Pancreas (tissue), 10 donors: ENCODE measurements around the gene CHST11. TPM values are rescaled to one million over a fixed set of nuclear protein-coding genes. Genes with fewer than 3 reads are reported as not detected.

Source experiments
- ATAC-seq, 4 donors: fragments of 200-7000 bp; cut with Tn5 transposase; one replicate each; pipeline versions ENCODE4 v1.8.0 to v1.9.1; 2020; ENCODE audit warnings: mild to moderate bottlenecking in 4 of 4, moderate library complexity in 4 of 4
- DNase-seq, 6 donors: peaks; one replicate each; pipeline ENCODE4 v3.0.0-alpha.2; 2020
- FAIRE-seq: peaks from 2 replicates; lab custom pipeline; 2012; peaks lifted over from hg19 to GRCh38; lab: Jason Lieb, UNC
- H3K27ac ChIP-seq, 4 donors: fragments of 200-600 bp; sonication (generic); 1 replicate in 3 of 4; 2 replicates in 1 of 4; pipeline versions ENCODE4 v1.5.0 to v1.8.0; 2020
- H3K27me3 ChIP-seq, 4 donors: fragments of 200-600 bp; one replicate each; pipeline ENCODE4 v1.8.0; 2021
- H3K36me3 ChIP-seq, 3 donors: fragments of 200-600 bp; sonication (generic) in 1 of 3; one replicate each; pipeline versions ENCODE4 v1.5.0 to v1.8.0; 2020 to 2021
- H3K4me1 ChIP-seq, 3 donors: fragments of 200-600 bp; one replicate each; pipeline ENCODE4 v1.8.0; 2021
- H3K4me3 ChIP-seq, 4 donors: fragments of 200-600 bp; sonication (generic) in 2 of 4; one replicate each; pipeline versions ENCODE4 v1.5.0 to v1.8.0; 2020 to 2021
- H3K9me3 ChIP-seq, 4 donors: fragments of 200-600 bp; one replicate each; pipeline ENCODE4 v1.8.0; 2021
- CTCF ChIP-seq, 4 donors: fragments of 200-600 bp; sonication (generic) in 3 of 4; IDR thresholded peaks; one replicate each; pipeline versions ENCODE4 v1.5.0 to v1.8.0; 2021; ENCODE audit warnings: antibody characterized with exemption in 4 of 4
- WGBS, 2 donors: extraction: QIAGEN DNeasy Blood & Tissue Kit; methylation state at CpG; one replicate each; pipeline ENCODE4 v1.1.7; 2013; 5-methylcytosine and 5-hydroxymethylcytosine counted together
- intact Hi-C, 3 donors: fragments of 100-400 bp; cut with DNase I; formaldehyde crosslinking; loops; one replicate each; pipeline versions ENCODE4 v1.11.1 to v1.14.2; 2022
- polyA plus RNA-seq, 2 donors: library from polyadenylated mRNA; stranded (reverse); fragments of 200-250 nt; gene quantifications; one replicate each; pipeline ENCODE4 v1.2.3, GENCODE V29; 2013
- total RNA-seq, 6 donors: library from RNA; stranded (reverse); fragmentation: NEBNext Ultra II Directional in 4 of 6; extraction: Animal tissue kit (Norgen Biotek cat#: 25700) in 4 of 6; gene quantifications; one replicate each; pipeline versions ENCODE4 v1.2.1 to v1.2.4, GENCODE V29; 2021 to 2023
- donor health status: healthy with polysubstance abuse.
- donor health status: DM: no; HTN: no; CAD: no; lungs with moderate emphysema.
- donor health status: DM: no; HTN: no; CAD: no.
- donor health status: control.
- donor health status: control.
- donor health status: Bipolar disorder and iron deficiency.
- donor health status: DM: yes; HTN: yes; CAD: no.
- donor health status: DM: no; HTN: no; CAD: no.
- donor health status: DM: no; HTN: no; CAD: no.
- donor health status: DM: yes; HTN: yes; CAD: no.

CHST11 gene
- total and polyA plus RNA-seq, 8 donors: 1.1 to 14.8 (median 7.8) TPM

- no peak overlapping the region for H3K4me3 ChIP-seq
- H3K4me1 ChIP-seq: no peaks in the 10 kb centered on the region
- no peak for TF ChIP-seq CTCF (IDR thresholded peaks at IDR 0.05)
- intact Hi-C loops: no loop called here
- FAIRE-seq (no peak), ATAC-seq (no peak), DNase-seq (no peak)
- H3K9me3 ChIP-seq: no peaks in the 10 kb centered on the region
- no peaks in the 10 kb centered on the region for H3K36me3 ChIP-seq
- no peak overlapping the region for H3K27ac ChIP-seq
- H3K27me3 ChIP-seq: no peaks in the 10 kb centered on the region
- WGBS, 2 donors: 93 to 96% methylated on average over 7 of the region's 7 CpGs
Measured at GRCh38 chr12:104704224-104704779, 247.6 kb downstream of the CHST11 start.

- no peak overlapping the region for H3K4me3 ChIP-seq
- intact Hi-C loops: no loop called here
- no peak for DNase-seq
- H3K27me3 ChIP-seq: no peaks in the 10 kb centered on the region
- H3K4me1 ChIP-seq: peaks cover 0 to 4% (median 0%) of the 10 kb centered on the region in 3 donors
- no peak for FAIRE-seq
- no peaks in the 10 kb centered on the region for H3K9me3 ChIP-seq
- no peak for ATAC-seq
- 70 to 72% methylated on average over 5 of the region's 5 CpGs for WGBS, 2 donors
- H3K36me3 ChIP-seq: no peaks in the 10 kb centered on the region
- no peak overlapping the region for H3K27ac ChIP-seq
- no peak for TF ChIP-seq CTCF (IDR thresholded peaks at IDR 0.05)
Measured at GRCh38 chr12:104707194-104707593, 250.4 kb downstream of the CHST11 start.

GRCh38 chr12:104707794-104708558, 251.2 kb downstream of the CHST11 start:
- no peak overlapping the region for H3K27ac ChIP-seq
- no peaks in the 10 kb centered on the region for H3K9me3 ChIP-seq
- TF ChIP-seq CTCF (IDR thresholded peaks at IDR 0.05): no peak
- H3K36me3 ChIP-seq: no peaks in the 10 kb centered on the region
- H3K27me3 ChIP-seq: no peaks in the 10 kb centered on the region
- no peak for FAIRE-seq
- peaks cover 0 to 4% (median 0%) of the 10 kb centered on the region in 3 donors for H3K4me1 ChIP-seq
- no peak overlapping the region for H3K4me3 ChIP-seq
- no peak for ATAC-seq
- intact Hi-C loops: no loop called here
- DNase-seq: no peak
- 86 to 88% methylated on average over 9 of the region's 9 CpGs for WGBS, 2 donors

- FAIRE-seq: no peak
- H3K27ac ChIP-seq: no peak overlapping the region
Measured at GRCh38 chr12:104708891-104709290, 252.1 kb downstream of the CHST11 start.

More at GRCh38 chr12:104708891-104709290, 252.1 kb downstream of the CHST11 start:
- intact Hi-C loops: no loop called here
- no peak for DNase-seq
- 91 to 94% methylated on average over 7 of the region's 7 CpGs for WGBS, 2 donors
- no peak for ATAC-seq
- Histone ChIP-seq H3K36me3 (no peaks in the 10 kb centered on the region), H3K27me3 (no peaks in the 10 kb centered on the region), H3K4me3 (no peak overlapping the region), H3K4me1 (peaks cover 0 to 4% (median 0%) of the 10 kb centered on the region in 3 donors), H3K9me3 (no peaks in the 10 kb centered on the region)
- no peak for TF ChIP-seq CTCF (IDR thresholded peaks at IDR 0.05)
